GM18511 (cell line): ENCODE measurements around the gene NEIL1.
"Not testable (repeated sequence)": the region's sequence is repeated elsewhere in the genome, so short reads cannot be mapped to it uniquely, and the experiment has no call there.

ENCODE experiments used
- ATAC-seq: cut with Tn5 transposase; IDR thresholded peaks from one replicate; pipeline ENCODE4 v1.9.1; 2021; ENCODE audit warnings: mild to moderate bottlenecking, moderate library complexity; ENCODE audit not compliant: unreplicated experiment

NEIL1 gene

GRCh38 chr15:75332093-75332492 is 14.7 kb upstream of the NEIL1 start:
- not testable (repeated sequence) for ATAC-seq

- ATAC-seq, result not testable (repeated sequence)
Measured at GRCh38 chr15:75333654-75334419, 13.0 kb upstream of the NEIL1 start.

GRCh38 chr15:75335313-75335704 is 11.5 kb upstream of the NEIL1 start:
- ATAC-seq, result no peak

GRCh38 chr15:75335705-75336355 is 11.0 kb upstream of the NEIL1 start, which contains the start of gene COMMD4:
Gene COMMD4, plus strand, starts transcription at chr15:75336063. Its CDS starts 27 bp downstream, at chr15:75336090.
- ATAC-seq, result no peak

GRCh38 chr15:75338661-75339240 is 8.1 kb upstream of the NEIL1 start:
- ATAC-seq, result no peak

GRCh38 chr15:75339531-75340240 is 7.2 kb upstream of the NEIL1 start:
- ATAC-seq, result no peak

- no peak for ATAC-seq
Measured at GRCh38 chr15:75342221-75342620, 4.6 kb upstream of the NEIL1 start.

- not testable (repeated sequence) for ATAC-seq
Measured at GRCh38 chr15:75343953-75344352, 2.9 kb upstream of the NEIL1 start.

- ATAC-seq, result peak; percentile 69
Measured at GRCh38 chr15:75347222-75348033, 589 bp downstream of the NEIL1 start.

- no peak for ATAC-seq
Measured at GRCh38 chr15:75348034-75348561, 1.3 kb downstream of the NEIL1 start.

- ATAC-seq, result no peak
Measured at GRCh38 chr15:75348562-75349350, 1.9 kb downstream of the NEIL1 start.

GRCh38 chr15:75349351-75349669 is 2.5 kb downstream of the NEIL1 start:
- ATAC-seq, result not testable (repeated sequence)

GRCh38 chr15:75349851-75350588 is 3.2 kb downstream of the NEIL1 start:
- ATAC-seq, result no peak

GRCh38 chr15:75350601-75351361 is 3.9 kb downstream of the NEIL1 start:
- ATAC-seq, result no peak

GRCh38 chr15:75352186-75353080 is 5.6 kb downstream of the NEIL1 start:
- ATAC-seq, result no peak

- no peak for ATAC-seq
Measured at GRCh38 chr15:75353604-75354003, 6.8 kb downstream of the NEIL1 start.

- ATAC-seq, result no peak
Measured at GRCh38 chr15:75354454-75354853, 7.6 kb downstream of the NEIL1 start.
